Stimulated activated CD4-positive, alpha-beta T cell treated with anti-CD3 and anti-CD28 coated beads, Interleukin-1b, Interleukin-23, amount 100 ng/mL, for 48 hours (primary cell): ENCODE data around the gene CDH4.
"Not testable (repeated sequence)": the region's sequence is repeated elsewhere in the genome, so short reads cannot be mapped to it uniquely, and the experiment has no call there.

Experiments
- DNase-seq: peaks from one replicate; pipeline ENCODE4 v3.0.0-alpha.2; 2020

Gene CDH4

GRCh38 chr20:61844621-61845020, 592.6 kb downstream of the CDH4 start:
- DNase-seq = no peak

- no peak for DNase-seq
Measured at GRCh38 chr20:61845233-61845671, 593.2 kb downstream of the CDH4 start.

- no peak for DNase-seq
Measured at GRCh38 chr20:61846074-61846473, 594.0 kb downstream of the CDH4 start.

DNA sequence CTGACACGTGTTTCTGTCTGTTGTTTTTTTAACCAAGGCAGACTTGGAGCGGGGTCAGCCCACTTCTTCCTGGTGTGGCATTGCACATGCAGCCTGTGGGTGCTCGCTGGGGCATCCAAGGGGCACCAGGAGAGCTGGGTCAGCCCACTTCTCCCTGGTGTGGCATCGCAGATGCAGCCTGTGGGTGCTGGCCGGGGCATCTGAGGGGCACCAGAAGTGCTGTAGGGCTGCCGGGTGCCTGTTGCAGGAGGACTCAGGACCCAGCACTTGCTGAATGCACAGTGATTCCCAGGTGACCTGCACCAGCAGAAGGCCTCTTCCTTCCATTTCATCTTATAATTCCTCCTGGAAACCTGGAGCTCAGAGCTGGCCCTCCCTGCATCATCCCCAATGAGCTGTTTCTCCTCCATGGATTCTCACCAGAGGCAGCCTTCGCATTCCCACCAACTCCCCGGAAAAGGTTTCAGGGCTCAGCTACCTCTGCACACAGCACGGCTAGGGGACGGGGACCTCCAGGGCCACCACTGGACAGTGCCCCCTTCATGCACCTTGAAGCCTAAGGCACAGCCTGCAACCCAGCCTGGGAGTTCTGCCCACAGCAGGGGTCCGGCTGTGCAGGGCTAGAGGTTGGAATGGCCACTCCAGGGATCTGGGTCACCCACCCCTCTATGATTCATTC, 594.8 kb downstream of the CDH4 start:
- DNase-seq = no peak

DNA sequence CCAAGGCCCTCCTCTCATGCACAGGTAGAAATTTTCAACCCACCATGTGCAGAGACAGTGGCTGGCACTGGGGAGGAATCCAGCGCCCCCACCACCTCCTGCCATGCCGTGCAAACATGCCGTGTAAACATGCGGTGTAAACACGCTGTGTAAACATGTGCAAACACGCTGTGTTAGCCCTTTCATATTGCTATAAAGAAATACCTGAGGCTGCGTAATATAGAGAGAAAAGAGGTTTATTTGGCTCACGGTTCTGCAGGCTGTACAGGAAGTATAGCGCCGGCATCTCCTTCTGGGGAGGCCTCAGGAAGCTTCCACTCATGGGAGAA, 595.3 kb downstream of the CDH4 start:
- DNase-seq = no peak

- DNase-seq = no peak
Measured at GRCh38 chr20:61847986-61848385, 595.9 kb downstream of the CDH4 start.

- no peak for DNase-seq
Measured at GRCh38 chr20:61848851-61849250, 596.8 kb downstream of the CDH4 start.

GRCh38 chr20:61849376-61849775, 597.3 kb downstream of the CDH4 start:
- no peak for DNase-seq

GRCh38 chr20:61849822-61850221, 597.8 kb downstream of the CDH4 start:
- DNase-seq = no peak

- no peak for DNase-seq
Measured at GRCh38 chr20:61850457-61850856, 598.4 kb downstream of the CDH4 start.

GRCh38 chr20:61850926-61851900, 599.2 kb downstream of the CDH4 start:
- DNase-seq = no peak

GRCh38 chr20:61852268-61853072, 600.4 kb downstream of the CDH4 start:
- DNase-seq = no peak

- DNase-seq = no peak
Measured at GRCh38 chr20:61853073-61854005, 601.3 kb downstream of the CDH4 start.

GRCh38 chr20:61854538-61854937, 602.5 kb downstream of the CDH4 start:
- not testable (repeated sequence) for DNase-seq

DNA sequence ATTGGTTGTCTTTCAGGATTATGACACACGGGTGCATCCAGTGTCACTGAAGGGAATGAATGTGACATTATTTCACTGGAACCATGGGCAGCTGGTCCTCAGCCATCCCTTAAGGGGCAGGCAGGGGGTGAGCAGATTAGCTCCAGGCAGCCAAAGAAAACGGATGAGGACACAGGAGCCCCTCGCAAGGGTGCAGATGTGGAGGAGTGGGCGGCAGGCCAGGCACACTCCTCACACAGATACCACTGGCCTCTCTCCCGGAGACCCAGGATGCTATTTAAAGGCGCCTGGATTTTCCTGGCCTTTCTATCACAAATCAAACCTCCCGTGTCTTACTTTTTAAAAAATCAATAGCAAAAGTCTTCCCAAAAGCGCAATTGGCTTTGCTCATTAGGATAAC, 603.2 kb downstream of the CDH4 start:
- no peak for DNase-seq

- DNase-seq = no peak
Measured at GRCh38 chr20:61856626-61857413, 604.8 kb downstream of the CDH4 start.

DNA sequence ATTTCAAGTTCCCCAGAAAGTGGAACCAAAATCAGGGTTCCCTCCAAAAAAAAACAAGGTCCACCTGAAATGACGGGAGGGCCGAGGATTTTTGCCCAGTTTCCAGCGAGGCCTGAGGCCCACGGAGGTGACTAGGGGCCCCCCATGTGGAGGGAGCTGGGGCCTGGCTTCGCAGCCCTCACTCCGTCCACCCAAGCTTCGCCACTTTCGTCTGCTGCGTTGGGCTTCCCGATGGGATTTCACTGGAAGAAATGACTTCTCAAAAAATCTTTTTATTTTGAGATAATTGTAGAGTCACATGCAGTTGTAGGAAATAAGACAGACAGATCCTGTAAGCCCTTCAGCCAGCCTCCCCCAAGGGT, 605.3 kb downstream of the CDH4 start:
- DNase-seq = no peak

- no peak for DNase-seq
Measured at GRCh38 chr20:61857884-61858283, 605.8 kb downstream of the CDH4 start.

- DNase-seq = no peak
Measured at GRCh38 chr20:61859767-61860166, 607.7 kb downstream of the CDH4 start.

GRCh38 chr20:61860260-61860987, 608.4 kb downstream of the CDH4 start:
- DNase-seq = no peak
